GM19455 (cell line): ENCODE results near the gene SFT2D1.

Source experiments
- ATAC-seq: cut with Tn5 transposase; IDR thresholded peaks from one replicate; pipeline ENCODE4 v1.9.1; 2021; ENCODE audit not compliant: unreplicated experiment

Gene SFT2D1

GRCh38 chr6:166278579-166279392, 63.6 kb downstream of the SFT2D1 start:
- no peak for ATAC-seq

- ATAC-seq, result no peak
Observed at GRCh38 chr6:166277892-166278578, 64.3 kb downstream of the SFT2D1 start.

GRCh38 chr6:166277018-166277417, 65.3 kb downstream of the SFT2D1 start:
- no peak for ATAC-seq

- peak; percentile 82 for ATAC-seq
Observed at GRCh38 chr6:166275714-166276166, 66.6 kb downstream of the SFT2D1 start.

GRCh38 chr6:166274739-166275370, 67.5 kb downstream of the SFT2D1 start:
- ATAC-seq, result no peak

- no peak for ATAC-seq
Observed at GRCh38 chr6:166274163-166274562, 68.2 kb downstream of the SFT2D1 start.

GRCh38 chr6:166271376-166271765, 71.0 kb downstream of the SFT2D1 start:
- ATAC-seq, result no peak

- no peak for ATAC-seq
Observed at GRCh38 chr6:166270706-166271375, 71.5 kb downstream of the SFT2D1 start.
